ENCODE data around the gene FBXO31.

The FBXO31 gene

GRCh38 chr16:87410530-87410929, 27.0 kb upstream of the FBXO31 start:
- Histone ChIP-seq H3K4me3 (ENCODE audit: low read length) (no peak overlapping the region), H3K9ac (ENCODE audit: low read depth, low read length) (no peak overlapping the region), H3K4me1 (ENCODE audit: insufficient read depth, low read length) (no peaks in the 10 kb centered on the region), H3K27me3 (ENCODE audit: insufficient read depth, low read length) (no peaks in the 10 kb centered on the region), H3K36me3 (ENCODE audit: insufficient read depth, low read depth, low read length) (peaks cover 79% of the 10 kb centered on the region), H3K27ac (ENCODE audit: low read length) (no peak overlapping the region), H3K9me3 (ENCODE audit: insufficient read depth, low read depth, low read length) (no peaks in the 10 kb centered on the region)

GRCh38 chr16:87409781-87410180, 26.2 kb upstream of the FBXO31 start:
- H3K4me3 ChIP-seq (ENCODE audit: low read length) = no peak overlapping the region

GRCh38 chr16:87409153-87409552, 25.6 kb upstream of the FBXO31 start:
- Histone ChIP-seq H3K27me3 (ENCODE audit: insufficient read depth, low read length) (no peaks in the 10 kb centered on the region), H3K9me3 (ENCODE audit: insufficient read depth, low read depth, low read length) (no peaks in the 10 kb centered on the region), H3K9ac (ENCODE audit: low read depth, low read length) (no peak overlapping the region), H3K36me3 (ENCODE audit: insufficient read depth, low read depth, low read length) (peaks cover 86% of the 10 kb centered on the region), H3K4me3 (ENCODE audit: low read length) (no peak overlapping the region), H3K27ac (ENCODE audit: low read length) (no peak overlapping the region), H3K4me1 (ENCODE audit: insufficient read depth, low read length) (no peaks in the 10 kb centered on the region)

More at GRCh38 chr16:87409781-87410180, 26.2 kb upstream of the FBXO31 start:
- H3K27ac ChIP-seq (ENCODE audit: low read length) = no peak overlapping the region
- H3K36me3 ChIP-seq (ENCODE audit: insufficient read depth, low read depth, low read length) = peaks cover 80% of the 10 kb centered on the region
- H3K9ac ChIP-seq (ENCODE audit: low read depth, low read length) = no peak overlapping the region
- H3K27me3 ChIP-seq (ENCODE audit: insufficient read depth, low read length) = no peaks in the 10 kb centered on the region
- H3K4me1 ChIP-seq (ENCODE audit: insufficient read depth, low read length) = no peaks in the 10 kb centered on the region
- no peaks in the 10 kb centered on the region for H3K9me3 ChIP-seq (ENCODE audit: insufficient read depth, low read depth, low read length)

GRCh38 chr16:87407511-87408112, 24.0 kb upstream of the FBXO31 start:
- Histone ChIP-seq H3K4me3 (ENCODE audit: low read length) (no peak overlapping the region), H3K9ac (ENCODE audit: low read depth, low read length) (no peak overlapping the region), H3K4me1 (ENCODE audit: insufficient read depth, low read length) (no peaks in the 10 kb centered on the region), H3K27ac (ENCODE audit: low read length) (no peak overlapping the region), H3K27me3 (ENCODE audit: insufficient read depth, low read length) (no peaks in the 10 kb centered on the region), H3K36me3 (ENCODE audit: insufficient read depth, low read depth, low read length) (peaks cover 86% of the 10 kb centered on the region), H3K9me3 (ENCODE audit: insufficient read depth, low read depth, low read length) (no peaks in the 10 kb centered on the region)

- H3K27me3 ChIP-seq (ENCODE audit: insufficient read depth, low read length) = no peaks in the 10 kb centered on the region
- H3K4me1 ChIP-seq (ENCODE audit: insufficient read depth, low read length) = no peaks in the 10 kb centered on the region
- H3K9ac ChIP-seq (ENCODE audit: low read depth, low read length) = no peak overlapping the region
- no peaks in the 10 kb centered on the region for H3K9me3 ChIP-seq (ENCODE audit: insufficient read depth, low read depth, low read length)
- no peak overlapping the region for H3K4me3 ChIP-seq (ENCODE audit: low read length)
- peaks cover 81% of the 10 kb centered on the region for H3K36me3 ChIP-seq (ENCODE audit: insufficient read depth, low read depth, low read length)
- H3K27ac ChIP-seq (ENCODE audit: low read length) = no peak overlapping the region
Observed at GRCh38 chr16:87406495-87407088, 23.0 kb upstream of the FBXO31 start.

GRCh38 chr16:87404764-87405625, 21.4 kb upstream of the FBXO31 start:
- Histone ChIP-seq H3K4me1 (ENCODE audit: insufficient read depth, low read length) (no peaks in the 10 kb centered on the region), H3K4me3 (ENCODE audit: low read length) (no peak overlapping the region), H3K9me3 (ENCODE audit: insufficient read depth, low read depth, low read length) (no peaks in the 10 kb centered on the region), H3K9ac (ENCODE audit: low read depth, low read length) (no peak overlapping the region), H3K36me3 (ENCODE audit: insufficient read depth, low read depth, low read length) (peaks cover 79% of the 10 kb centered on the region), H3K27me3 (ENCODE audit: insufficient read depth, low read length) (no peaks in the 10 kb centered on the region), H3K27ac (ENCODE audit: low read length) (no peak overlapping the region)

GRCh38 chr16:87395181-87395842, 11.7 kb upstream of the FBXO31 start:
- Histone ChIP-seq H3K4me1 (ENCODE audit: insufficient read depth, low read length) (no peaks in the 10 kb centered on the region; the same call in 1 of the 2 replicates), H3K9me3 (ENCODE audit: insufficient read depth, low read depth, low read length) (no peaks in the 10 kb centered on the region), H3K27ac (ENCODE audit: low read length) (no peak overlapping the region), H3K9ac (ENCODE audit: low read depth, low read length) (no peak overlapping the region), H3K27me3 (ENCODE audit: insufficient read depth, low read length) (peaks cover 7% of the 10 kb centered on the region; the same call in 1 of the 2 replicates), H3K36me3 (ENCODE audit: insufficient read depth, low read depth, low read length) (peaks cover 18% of the 10 kb centered on the region), H3K4me3 (ENCODE audit: low read length) (no peak overlapping the region)

GRCh38 chr16:87393680-87394055, 10.1 kb upstream of the FBXO31 start:
- Histone ChIP-seq H3K4me3 (ENCODE audit: low read length) (peak overlapping the region; percentile 98), H3K36me3 (ENCODE audit: insufficient read depth, low read depth, low read length) (peaks cover 9% of the 10 kb centered on the region), H3K27ac (ENCODE audit: low read length) (no peak overlapping the region), H3K4me1 (ENCODE audit: insufficient read depth, low read length) (no peaks in the 10 kb centered on the region; the same call in 1 of the 2 replicates), H3K27me3 (ENCODE audit: insufficient read depth, low read length) (peaks cover 7% of the 10 kb centered on the region; the same call in 1 of the 2 replicates), H3K9ac (ENCODE audit: low read depth, low read length) (no peak overlapping the region; the same call in 1 of the 2 replicates), H3K9me3 (ENCODE audit: insufficient read depth, low read depth, low read length) (no peaks in the 10 kb centered on the region)

GRCh38 chr16:87392821-87393679, 9.5 kb upstream of the FBXO31 start:
- no peaks in the 10 kb centered on the region for H3K9me3 ChIP-seq (ENCODE audit: insufficient read depth, low read depth, low read length)
- peak overlapping the region; percentile 98 for H3K4me3 ChIP-seq (ENCODE audit: low read length)
- no peak overlapping the region for H3K27ac ChIP-seq (ENCODE audit: low read length)
- H3K9ac ChIP-seq (ENCODE audit: low read depth, low read length) = peak overlapping the region; percentile 81
- H3K36me3 ChIP-seq (ENCODE audit: insufficient read depth, low read depth, low read length) = peaks cover 5% of the 10 kb centered on the region; the same call in 1 of the 2 replicates
- peaks cover under 1% of the 10 kb centered on the region for H3K4me1 ChIP-seq (ENCODE audit: insufficient read depth, low read length)
- peaks cover 7% of the 10 kb centered on the region; the same call in 1 of the 2 replicates for H3K27me3 ChIP-seq (ENCODE audit: insufficient read depth, low read length)

GRCh38 chr16:87391950-87392820, 8.6 kb upstream of the FBXO31 start, which contains the start of gene MAP1LC3B:
Gene MAP1LC3B, plus strand, starts transcription at chr16:87392336. Its CDS starts 92 bp downstream, at chr16:87392428.
- peak within 1 kb of the TSS; percentile 98 for H3K4me3 ChIP-seq (ENCODE audit: low read length)
- H3K9me3 ChIP-seq (ENCODE audit: insufficient read depth, low read depth, low read length) = no peaks in the 10 kb centered on the region
- H3K27me3 ChIP-seq (ENCODE audit: insufficient read depth, low read length) = peaks cover 7% of the 10 kb centered on the region; the same call in 1 of the 2 replicates
- H3K36me3 ChIP-seq (ENCODE audit: insufficient read depth, low read depth, low read length) = peaks cover 5% of the 10 kb centered on the region; the same call in 1 of the 2 replicates
- H3K4me1 ChIP-seq (ENCODE audit: insufficient read depth, low read length) = peaks cover 5% of the 10 kb centered on the region
- H3K27ac ChIP-seq (ENCODE audit: low read length) = peak within 1 kb of the TSS; percentile 74
- peak within 1 kb of the TSS; percentile 81 for H3K9ac ChIP-seq (ENCODE audit: low read depth, low read length)

All from iPS-20b (cell line).